HG02610 (cell line): ENCODE measurements around the gene HRG.

ENCODE experiments used
- ATAC-seq: cut with Tn5 transposase; IDR thresholded peaks from one replicate; pipeline ENCODE4 v1.9.1; 2021; ENCODE audit warnings: mild to moderate bottlenecking, moderate library complexity; ENCODE audit not compliant: unreplicated experiment

The HRG gene

GRCh38 chr3:186636536-186636935 is 29.3 kb upstream of the HRG start:
- no peak for ATAC-seq

GRCh38 chr3:186637686-186638085 is 28.1 kb upstream of the HRG start:
- ATAC-seq: no peak

GRCh38 chr3:186638259-186638658 is 27.6 kb upstream of the HRG start:
- no peak for ATAC-seq

DNA sequence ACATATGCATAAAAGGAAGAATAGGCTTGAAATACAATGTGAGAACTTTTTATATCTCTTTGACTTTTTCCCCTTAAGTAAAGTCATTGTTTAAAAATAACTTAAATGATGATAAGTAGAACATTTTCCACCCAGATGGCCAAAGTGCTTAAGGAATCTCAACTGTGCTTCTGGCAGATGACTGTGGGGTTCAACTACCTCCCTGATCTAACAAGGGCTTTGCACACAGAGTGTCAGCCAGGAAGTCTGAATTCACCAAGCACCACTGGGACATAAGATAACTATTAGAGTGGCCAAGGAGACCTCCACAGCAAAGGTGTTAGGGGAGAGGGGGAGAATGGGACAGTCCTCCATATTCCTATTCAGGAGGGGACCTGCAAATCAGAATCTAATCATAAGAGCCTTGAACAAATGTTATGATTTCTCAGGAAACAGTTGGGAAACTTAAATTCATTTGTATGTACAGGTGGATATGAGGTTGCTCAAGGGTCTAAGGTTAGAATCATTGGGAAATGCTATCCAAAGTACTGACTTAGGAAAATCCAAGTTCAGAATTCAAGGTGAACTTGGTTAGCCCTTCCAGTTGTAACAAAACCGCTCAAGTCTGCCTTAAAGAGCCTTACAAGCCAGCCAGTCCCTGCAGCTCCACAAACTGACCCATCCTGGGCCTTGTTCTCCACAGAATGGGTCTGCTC is 25.9 kb upstream of the HRG start, which contains the start of gene FETUB:
Gene FETUB (plus strand): TSS at position 622 of the 695 bp plus-strand sequence. CDS start 62 bp downstream, at position 684.
- ATAC-seq: no peak

DNA sequence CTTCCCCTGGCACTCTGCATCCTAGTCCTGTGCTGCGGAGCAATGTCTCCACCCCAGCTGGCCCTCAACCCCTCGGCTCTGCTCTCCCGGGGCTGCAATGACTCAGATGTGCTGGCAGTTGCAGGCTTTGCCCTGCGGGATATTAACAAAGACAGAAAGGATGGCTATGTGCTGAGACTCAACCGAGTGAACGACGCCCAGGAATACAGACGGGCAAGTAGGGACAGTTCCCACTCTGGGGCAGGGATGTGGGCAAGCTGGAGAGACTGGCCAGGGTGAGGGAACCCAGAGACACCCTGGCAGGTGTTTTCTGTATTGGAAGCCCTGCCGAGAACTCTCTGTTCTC is 25.4 kb upstream of the HRG start:
- ATAC-seq: no peak

DNA sequence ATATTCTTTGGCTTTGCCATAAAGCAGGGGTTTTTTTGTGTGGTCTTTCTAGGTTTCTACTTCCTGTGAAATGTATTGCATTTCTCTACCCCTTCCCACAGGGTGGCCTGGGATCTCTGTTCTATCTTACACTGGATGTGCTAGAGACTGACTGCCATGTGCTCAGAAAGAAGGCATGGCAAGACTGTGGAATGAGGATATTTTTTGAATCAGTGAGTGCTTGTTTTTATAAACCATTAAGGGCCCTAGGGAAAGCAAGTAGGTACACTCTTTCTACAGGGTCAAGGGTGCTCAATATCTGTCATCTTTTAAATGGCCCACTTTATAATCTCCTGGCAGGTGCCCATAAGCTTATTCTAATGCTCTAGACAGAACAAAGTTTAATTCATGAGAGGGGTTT is 24.9 kb upstream of the HRG start:
- ATAC-seq: no peak

GRCh38 chr3:186642014-186642413 is 23.8 kb upstream of the HRG start:
- no peak for ATAC-seq

DNA sequence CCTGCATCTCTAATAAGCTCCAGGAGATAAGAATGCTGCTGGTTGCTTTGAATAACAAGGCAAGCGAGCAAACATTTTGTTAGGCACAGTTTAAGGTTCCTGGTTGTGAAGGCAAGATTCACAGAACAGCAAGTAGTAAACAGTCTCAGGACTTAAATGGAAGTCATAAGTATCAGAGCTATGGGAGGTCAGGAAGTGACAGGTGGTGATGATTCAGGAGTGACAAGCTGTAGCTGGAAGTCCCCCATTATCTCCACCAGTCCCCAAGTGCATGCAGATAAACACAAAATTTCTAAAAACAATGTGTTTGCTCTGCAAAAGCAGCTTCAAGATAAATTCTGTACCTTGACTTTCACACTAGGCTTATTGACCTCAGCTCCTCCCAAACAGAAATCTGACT is 22.3 kb upstream of the HRG start:
- ATAC-seq: peak; percentile 68

DNA sequence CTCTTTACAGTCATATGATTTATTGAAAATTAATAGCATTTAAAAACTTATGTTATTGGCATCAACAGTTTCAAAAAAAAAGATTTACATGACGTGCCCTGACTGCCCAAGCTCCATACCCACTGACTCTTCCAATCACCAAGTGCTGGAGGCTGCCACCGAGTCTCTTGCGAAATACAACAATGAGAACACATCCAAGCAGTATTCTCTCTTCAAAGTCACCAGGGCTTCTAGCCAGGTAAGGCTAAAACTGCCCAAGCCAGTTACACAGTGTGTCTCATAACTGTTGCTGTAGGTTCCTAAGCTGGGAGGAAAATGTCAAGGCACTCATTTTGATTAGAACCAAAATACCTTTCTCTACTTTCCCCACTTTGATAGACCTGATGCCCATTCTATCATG is 21.1 kb upstream of the HRG start:
- no peak for ATAC-seq

- ATAC-seq: no peak
These were observed 19.7 kb upstream of the HRG start for GRCh38 chr3:186646106-186646505.

- no peak for ATAC-seq
These were observed 19.0 kb upstream of the HRG start for GRCh38 chr3:186646841-186647240.

DNA sequence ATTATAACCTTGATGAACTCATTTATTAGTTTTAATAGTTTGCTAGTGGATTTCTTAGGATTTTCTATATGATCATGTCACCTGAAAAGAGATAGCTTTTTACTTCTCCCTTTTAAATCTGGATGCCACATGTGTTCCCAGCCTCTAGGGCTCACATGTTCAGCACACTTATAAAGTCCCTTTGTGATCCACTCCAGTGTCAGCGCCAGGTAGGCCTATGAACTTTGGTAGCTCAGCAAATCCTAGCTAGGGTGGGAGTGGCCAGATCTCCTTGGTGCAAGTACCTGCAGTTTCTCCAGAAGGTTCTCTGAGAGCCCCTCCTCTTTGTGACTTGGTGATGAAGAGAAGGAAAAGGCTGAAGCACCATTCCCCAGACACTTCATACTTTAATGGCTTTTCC is 17.0 kb upstream of the HRG start:
- no peak for ATAC-seq

GRCh38 chr3:186651678-186652215 is 14.1 kb upstream of the HRG start:
- no peak for ATAC-seq

DNA sequence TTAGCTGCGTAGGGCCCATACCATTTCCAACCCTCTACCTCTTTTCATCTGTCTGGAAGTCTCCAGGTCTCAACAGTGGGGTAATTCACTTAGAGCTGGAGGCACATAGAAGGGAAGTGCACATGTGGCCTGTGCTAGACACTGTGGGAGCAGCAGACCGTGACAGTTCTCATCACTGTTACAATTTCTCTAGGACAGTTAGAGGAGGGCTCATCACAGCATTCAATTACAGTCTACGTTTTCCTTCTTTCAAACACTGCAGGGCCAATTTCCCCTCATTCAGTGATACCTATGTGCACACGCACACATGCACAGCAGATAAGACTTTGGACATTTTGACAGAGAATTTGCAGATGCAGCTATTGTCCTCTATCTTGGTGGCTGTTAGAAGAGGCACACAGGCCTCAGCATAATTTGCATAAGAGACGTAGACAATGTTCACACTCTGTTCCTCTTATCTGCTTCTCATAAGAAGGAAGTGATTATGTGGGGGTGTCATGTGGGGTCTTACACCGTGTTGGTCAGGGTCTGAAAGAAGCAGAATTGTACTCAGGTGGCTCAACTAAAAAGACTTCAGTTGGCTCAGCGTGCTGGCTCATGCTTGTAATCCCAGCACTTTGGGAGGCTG is 12.6 kb upstream of the HRG start:
- ATAC-seq: peak; percentile 80

DNA sequence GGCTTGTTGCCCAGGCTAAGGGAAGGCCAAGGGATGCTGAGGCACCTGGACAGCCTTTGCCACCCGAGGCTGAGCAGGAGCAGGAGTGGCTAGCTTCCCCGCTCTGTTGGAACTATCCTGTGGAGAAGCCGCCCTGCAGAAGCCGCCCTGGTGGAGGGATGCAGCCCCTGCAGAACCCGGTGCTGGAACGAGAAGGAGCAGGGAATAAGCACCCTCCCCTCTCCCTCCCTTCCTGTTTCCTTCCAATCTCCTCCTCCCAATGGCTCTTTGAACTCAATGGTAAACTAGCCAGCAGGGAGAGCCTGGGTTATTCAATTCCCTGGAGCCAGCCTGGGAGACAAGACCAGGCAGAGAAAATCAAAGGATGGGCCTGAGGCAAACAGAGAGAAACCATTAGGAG is 11.8 kb upstream of the HRG start:
- no peak for ATAC-seq

DNA sequence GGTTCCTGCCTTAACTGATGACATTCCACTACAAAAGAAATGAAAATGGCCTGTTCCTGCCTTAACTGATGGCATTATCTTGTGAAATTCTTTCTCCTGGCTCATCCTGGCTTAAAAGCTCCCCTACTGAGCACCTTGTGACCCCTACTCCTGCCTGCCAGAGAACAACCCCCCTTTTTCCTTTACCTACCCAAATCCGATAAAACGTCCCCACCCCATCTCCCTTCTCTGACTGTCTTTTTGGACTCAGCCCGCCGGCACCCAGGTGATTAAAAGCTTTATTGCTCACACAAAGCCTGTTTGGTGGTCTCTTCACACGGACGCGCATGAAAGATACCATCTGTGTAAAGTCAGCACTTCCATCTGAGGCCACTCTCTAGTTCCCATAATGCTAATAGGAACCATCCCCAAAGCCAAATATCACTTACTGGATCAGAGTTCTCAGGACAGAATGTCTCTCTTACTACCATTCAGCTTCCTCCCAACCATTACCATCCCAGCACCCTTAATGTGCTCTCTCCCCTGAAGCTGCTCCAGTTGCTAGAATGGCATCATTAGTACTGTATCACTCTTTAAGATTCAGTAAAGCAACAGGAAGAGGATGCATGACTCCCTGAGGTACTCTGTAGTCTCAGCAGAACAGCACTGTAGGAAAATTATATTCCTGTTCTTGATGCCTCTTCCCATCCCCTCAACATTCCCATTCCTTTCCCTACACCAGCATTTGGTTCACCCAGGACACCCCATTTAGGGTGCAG is 2.3 kb upstream of the HRG start:
- no peak for ATAC-seq

GRCh38 chr3:186664119-186664495 is 1.7 kb upstream of the HRG start:
- no peak for ATAC-seq

DNA sequence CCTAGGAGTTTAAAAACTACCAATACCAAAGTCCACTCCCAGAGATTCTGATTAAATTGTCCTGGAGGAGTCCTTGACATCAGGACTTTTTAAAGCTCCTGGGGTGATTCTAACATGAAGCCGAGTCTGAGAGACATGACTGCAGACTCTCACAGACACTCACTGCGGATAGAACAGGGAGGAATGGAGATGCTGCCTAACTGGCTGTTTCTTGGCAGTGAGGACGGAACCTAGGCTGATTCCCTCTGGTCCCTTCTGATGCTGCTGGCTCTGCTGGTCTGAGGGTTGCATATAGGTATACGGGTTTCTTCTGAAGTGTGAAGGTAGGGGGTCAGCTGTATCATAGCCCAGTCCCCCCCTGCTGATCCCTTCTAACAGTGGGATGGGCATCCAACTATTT is 1.3 kb upstream of the HRG start:
- ATAC-seq: no peak

DNA sequence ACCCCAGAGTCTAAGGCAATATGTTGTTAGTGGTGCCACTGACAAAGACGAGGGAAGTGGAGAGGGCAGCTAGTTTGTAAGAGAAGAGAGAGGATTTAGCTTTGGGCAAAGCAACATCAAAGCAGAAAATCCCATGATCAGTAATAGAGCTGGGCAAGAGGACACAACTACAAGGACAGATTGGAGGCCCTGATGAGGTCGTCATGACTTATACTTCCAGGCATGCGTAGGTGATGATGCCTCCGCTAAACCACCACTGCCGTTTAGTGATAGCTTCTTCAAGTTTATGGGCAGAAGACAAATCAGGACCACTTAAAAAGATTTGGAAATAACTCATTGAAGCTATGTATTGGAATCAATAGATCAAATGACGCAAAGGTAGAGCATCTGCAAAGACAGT is 2.6 kb downstream of the HRG start:
- no peak for ATAC-seq

GRCh38 chr3:186669378-186670084 is 3.7 kb downstream of the HRG start:
- no peak for ATAC-seq

- no peak for ATAC-seq
These were observed 4.3 kb downstream of the HRG start for GRCh38 chr3:186670155-186670554.
